H9 (cell line): ENCODE measurements around the gene AKAP11. TPM values are rescaled to one million over a fixed set of nuclear protein-coding genes. Genes with fewer than 3 reads are reported as not detected.

Source experiments
- DNase-seq: peaks from one replicate; pipeline ENCODE4 v3.0.0-alpha.2; 2017
- H2AFZ ChIP-seq: one replicate; pipeline ENCODE4 v1.6.1; 2013; ENCODE audit warnings: mild to moderate bottlenecking, low read length, control low read depth, moderate library complexity
- H2AK5ac ChIP-seq: 2 replicates; pipeline ENCODE4 v1.6.1; 2013; ENCODE audit warnings: low read length, control low read depth, mixed read lengths; ENCODE audit not compliant: insufficient read length
- H2BK120ac ChIP-seq: one replicate; pipeline ENCODE4 v1.6.1; 2013; ENCODE audit warnings: low read depth, mild to moderate bottlenecking, low read length, control low read depth, inconsistent platforms; ENCODE audit not compliant: poor library complexity, severe bottlenecking
- H2BK12ac ChIP-seq: 2 replicates; pipeline ENCODE4 v1.6.1; 2013; ENCODE audit warnings: low read length, control low read depth, mixed read lengths, low read depth; ENCODE audit not compliant: insufficient read length
- H2BK15ac ChIP-seq: 2 replicates; pipeline ENCODE4 v1.6.1; 2013; ENCODE audit warnings: low read depth, low read length, control low read depth
- H2BK20ac ChIP-seq: one replicate; pipeline ENCODE4 v1.6.1; 2013; ENCODE audit warnings: low read depth, mild to moderate bottlenecking, low read length, control low read depth, inconsistent platforms; ENCODE audit not compliant: poor library complexity, severe bottlenecking
- H2BK5ac ChIP-seq: 2 replicates; pipeline ENCODE4 v1.6.1; 2013; ENCODE audit warnings: low read length, control low read depth, mixed read lengths; ENCODE audit not compliant: insufficient read length
- H3K14ac ChIP-seq: 2 replicates; pipeline ENCODE4 v1.6.1; 2013; ENCODE audit warnings: low read length, control low read depth; ENCODE audit not compliant: insufficient read depth
- H3K18ac ChIP-seq: 2 replicates; pipeline ENCODE4 v1.6.1; 2013; ENCODE audit warnings: low read depth, mild to moderate bottlenecking, mixed read lengths, low read length, control low read depth; ENCODE audit not compliant: insufficient read length
- H3K23ac ChIP-seq: 2 replicates; pipeline ENCODE4 v1.6.1; 2013; ENCODE audit warnings: low read length, control low read depth, mixed read lengths, low read depth; ENCODE audit not compliant: insufficient read length
- H3K23me2 ChIP-seq: 2 replicates; pipeline ENCODE4 v1.6.1; 2013; ENCODE audit warnings: low read depth, mild to moderate bottlenecking, mixed read lengths, low read length, control low read depth; ENCODE audit not compliant: insufficient read length, poor library complexity, severe bottlenecking
- H3K27ac ChIP-seq: 2 replicates; pipeline ENCODE4 v1.5.1; 2013; ENCODE audit warnings: low read length, control low read depth, mixed read lengths, low read depth; ENCODE audit not compliant: insufficient read length
- H3K27me3 ChIP-seq: 2 replicates; pipeline ENCODE4 v1.6.1; 2013; ENCODE audit warnings: low read length, control low read depth, inconsistent platforms; ENCODE audit not compliant: insufficient read depth
- H3K4ac ChIP-seq: 2 replicates; pipeline ENCODE4 v1.6.1; 2013; ENCODE audit warnings: low read depth, mild to moderate bottlenecking, control low read depth, inconsistent platforms, low read length, moderate library complexity
- H3K4me1 ChIP-seq: 2 replicates; pipeline ENCODE4 v1.6.1; 2013; ENCODE audit warnings: low read length, control low read depth, inconsistent platforms; ENCODE audit not compliant: insufficient read depth
- H3K4me2 ChIP-seq: 2 replicates; pipeline ENCODE4 v1.6.1; 2013; ENCODE audit warnings: low read length, control low read depth, mixed read lengths; ENCODE audit not compliant: insufficient read length, insufficient read depth
- H3K56ac ChIP-seq: 2 replicates; pipeline ENCODE4 v1.6.1; 2013; ENCODE audit warnings: low read depth, mild to moderate bottlenecking, mixed read lengths, low read length, control low read depth; ENCODE audit not compliant: insufficient read length
- H3K79me1 ChIP-seq: 2 replicates; pipeline ENCODE4 v1.6.1; 2013; ENCODE audit warnings: low read depth, mild to moderate bottlenecking, moderate library complexity, low read length, control low read depth, inconsistent platforms; ENCODE audit not compliant: insufficient read depth, poor library complexity, severe bottlenecking
- H3K79me2 ChIP-seq: 2 replicates; pipeline ENCODE4 v1.6.1; 2013; ENCODE audit warnings: low read length, control low read depth, inconsistent platforms; ENCODE audit not compliant: insufficient read depth
- H3K9ac ChIP-seq: 2 replicates; pipeline ENCODE4 v1.6.1; 2013; ENCODE audit warnings: low read length, control low read depth, mixed read lengths; ENCODE audit not compliant: insufficient read length; ENCODE audit errors: extremely low read depth
- H3K9me3 ChIP-seq: one replicate; pipeline ENCODE4 v1.6.1; 2013; ENCODE audit warnings: low read depth, low read length, inconsistent platforms; ENCODE audit not compliant: control insufficient read depth
- H3T11ph ChIP-seq: one replicate; pipeline ENCODE4 v1.6.1; 2013; ENCODE audit warnings: mild to moderate bottlenecking, low read length, control low read depth, inconsistent platforms
- H4K20me1 ChIP-seq: one replicate; pipeline ENCODE4 v1.6.1; 2013; ENCODE audit not compliant: control insufficient read depth, insufficient read length, insufficient read depth
- H4K5ac ChIP-seq: 2 replicates; pipeline ENCODE4 v1.6.1; 2013; ENCODE audit warnings: low read depth, mild to moderate bottlenecking, mixed read lengths, low read length, control low read depth; ENCODE audit not compliant: insufficient read length
- H4K8ac ChIP-seq: replicated peaks from 2 replicates; pipeline ENCODE4 v1.6.1; 2013; ENCODE audit warnings: low read length, control low read depth, mixed read lengths, low read depth; ENCODE audit not compliant: insufficient read length
- H4K91ac ChIP-seq: 2 replicates; pipeline ENCODE4 v1.6.1; 2013; ENCODE audit warnings: low read depth, mild to moderate bottlenecking, moderate library complexity, mixed read lengths, low read length, control low read depth; ENCODE audit not compliant: insufficient read length
- H3K27ac Mint-ChIP-seq, 3 experiments: 2 replicates in 2 of 3; 3 replicates in 1 of 3; pipeline ENCODE4 v1.8.0; 2020 to 2021; ENCODE audit warnings: mixed read lengths in 3 of 3, mild to moderate bottlenecking in 1 of 3, moderate library complexity in 1 of 3
- H3K27me3 Mint-ChIP-seq: 2 replicates; pipeline ENCODE4 v1.8.0; 2021; ENCODE audit warnings: low read depth, mild to moderate bottlenecking, moderate library complexity, mixed read lengths
- H3K36me3 Mint-ChIP-seq, 3 experiments: 2 replicates in 2 of 3; 3 replicates in 1 of 3; pipeline ENCODE4 v1.8.0; 2020 to 2021; ENCODE audit warnings: low read depth in 3 of 3, mixed read lengths in 3 of 3; ENCODE audit not compliant: insufficient read depth in 1 of 3
- H3K4me1 Mint-ChIP-seq, 2 experiments: 2 replicates each; pipeline ENCODE4 v1.8.0; 2020; ENCODE audit warnings: mixed read lengths in 2 of 2
- H3K4me3 Mint-ChIP-seq, 2 experiments: 2 replicates in 1 of 2; 3 replicates in 1 of 2; pipeline ENCODE4 v1.8.0; 2020 to 2021; ENCODE audit warnings: mild to moderate bottlenecking in 2 of 2, mixed read lengths in 2 of 2, moderate library complexity in 1 of 2
- H3K9me3 Mint-ChIP-seq, 2 experiments: 2 replicates in 1 of 2; 3 replicates in 1 of 2; pipeline ENCODE4 v1.8.0; 2020; ENCODE audit warnings: mild to moderate bottlenecking in 2 of 2, mixed read lengths in 2 of 2, moderate library complexity in 1 of 2
- WGBS: extraction: QIAGEN DNeasy Blood & Tissue Kit; methylation state at CpG from one replicate; pipeline ENCODE4 v1.1.7; 2013; ENCODE audit warnings: missing lambda C conversion rate, low lambda C conversion rate, mixed read lengths; ENCODE audit not compliant: insufficient read length; ENCODE audit errors: extremely low coverage; 5-methylcytosine and 5-hydroxymethylcytosine counted together
- total RNA-seq: library from RNA; stranded (reverse); gene quantifications from 2 replicates; pipeline ENCODE4 v1.2.1, GENCODE V29; 2021
- TF ChIP-seq, protein P1 (sequence below): fragments of 200-600 bp; sonication (generic); conservative IDR thresholded peaks from 3 replicates; pipeline ENCODE4 v1.8.0; 2021; ENCODE audit warnings: antibody characterized with exemption, mild to moderate bottlenecking

Gene AKAP11
- total RNA-seq, 1 experiment from 2014 or later, result 20.5 TPM

GRCh38 chr13:42337808-42338600 lies 66.1 kb downstream of the AKAP11 start:
- no peak overlapping the region for H3K9ac ChIP-seq
- WGBS, result no CpG with 5 or more reads among the region's 7 CpGs
- no peak overlapping the region for H3K23ac ChIP-seq
- H2BK15ac ChIP-seq, result no peak overlapping the region
- no peaks in the 10 kb centered on the region for H3K79me1 ChIP-seq
- no peaks in the 10 kb centered on the region; the same call in 1 of the 2 replicates for H3K4me1 ChIP-seq
- H2BK5ac ChIP-seq, result no peak overlapping the region
- no peak overlapping the region for H3T11ph ChIP-seq
- TF ChIP-seq, protein P1, sequence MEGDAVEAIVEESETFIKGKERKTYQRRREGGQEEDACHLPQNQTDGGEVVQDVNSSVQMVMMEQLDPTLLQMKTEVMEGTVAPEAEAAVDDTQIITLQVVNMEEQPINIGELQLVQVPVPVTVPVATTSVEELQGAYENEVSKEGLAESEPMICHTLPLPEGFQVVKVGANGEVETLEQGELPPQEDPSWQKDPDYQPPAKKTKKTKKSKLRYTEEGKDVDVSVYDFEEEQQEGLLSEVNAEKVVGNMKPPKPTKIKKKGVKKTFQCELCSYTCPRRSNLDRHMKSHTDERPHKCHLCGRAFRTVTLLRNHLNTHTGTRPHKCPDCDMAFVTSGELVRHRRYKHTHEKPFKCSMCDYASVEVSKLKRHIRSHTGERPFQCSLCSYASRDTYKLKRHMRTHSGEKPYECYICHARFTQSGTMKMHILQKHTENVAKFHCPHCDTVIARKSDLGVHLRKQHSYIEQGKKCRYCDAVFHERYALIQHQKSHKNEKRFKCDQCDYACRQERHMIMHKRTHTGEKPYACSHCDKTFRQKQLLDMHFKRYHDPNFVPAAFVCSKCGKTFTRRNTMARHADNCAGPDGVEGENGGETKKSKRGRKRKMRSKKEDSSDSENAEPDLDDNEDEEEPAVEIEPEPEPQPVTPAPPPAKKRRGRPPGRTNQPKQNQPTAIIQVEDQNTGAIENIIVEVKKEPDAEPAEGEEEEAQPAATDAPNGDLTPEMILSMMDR, result no peak
- H4K20me1 ChIP-seq, result no peaks in the 10 kb centered on the region
- H3K27ac ChIP-seq, result no peak overlapping the region
- no peak overlapping the region for H3K4me2 ChIP-seq
- Mint-ChIP-seq H3K36me3 (no peaks in the 10 kb centered on the region; a peak in 1 of 7 replicates), H3K27ac (no peak overlapping the region), H3K4me1 (peaks cover 3 to 8% of the 10 kb centered on the region in 2 experiments), H3K9me3 (no peaks in the 10 kb centered on the region), H3K4me3 (no peak overlapping the region), H3K27me3 (no peaks in the 10 kb centered on the region)
- no peak overlapping the region for H2BK12ac ChIP-seq
- no peak overlapping the region for H3K56ac ChIP-seq
- no peak overlapping the region for H3K14ac ChIP-seq
- H4K8ac ChIP-seq, result no peak overlapping the region
- no peak overlapping the region for H2AFZ ChIP-seq
- no peak overlapping the region for H4K91ac ChIP-seq
- no peaks in the 10 kb centered on the region for H3K9me3 ChIP-seq
- H3K27me3 ChIP-seq, result no peaks in the 10 kb centered on the region
- H2AK5ac ChIP-seq, result no peak overlapping the region
- DNase-seq, result no peak
- H3K4ac ChIP-seq, result no peak overlapping the region
- no peak overlapping the region for H2BK20ac ChIP-seq
- no peaks in the 10 kb centered on the region for H3K79me2 ChIP-seq
- H4K5ac ChIP-seq, result no peak overlapping the region
- H2BK120ac ChIP-seq, result no peak overlapping the region
- H3K18ac ChIP-seq, result no peak overlapping the region
- H3K23me2 ChIP-seq, result no peaks in the 10 kb centered on the region
